ENCODE data around the gene IER3.
A peak's percentile ranks its signal among the peaks of the same experiment; 100 is the strongest.

The IER3 gene

GRCh38 chr6:30738532-30738931, 5.8 kb downstream of the IER3 start:
- no peak for DNase-seq (ENCODE audit: low read depth)
- no peak overlapping the region for H3K4me3 ChIP-seq (ENCODE audit: low read depth, low read length)
- TF ChIP-seq CTCF (conservative IDR thresholded peaks at IDR 0.05; ENCODE audit: low read depth, low read length), result no peak

GRCh38 chr6:30735668-30736314, 8.6 kb downstream of the IER3 start:
- no peak for TF ChIP-seq CTCF (conservative IDR thresholded peaks at IDR 0.05; ENCODE audit: low read depth, low read length)
- H3K4me3 ChIP-seq (ENCODE audit: low read depth, low read length), result no peak overlapping the region
- DNase-seq (ENCODE audit: low read depth), result no peak

- no peak for DNase-seq (ENCODE audit: low read depth)
- no peak overlapping the region for H3K4me3 ChIP-seq (ENCODE audit: low read depth, low read length)
Observed at GRCh38 chr6:30732237-30732943, 12.0 kb downstream of the IER3 start.

GRCh38 chr6:30730601-30731435, 13.5 kb downstream of the IER3 start:
- H3K4me3 ChIP-seq (ENCODE audit: low read depth, low read length), result no peak overlapping the region
- DNase-seq (ENCODE audit: low read depth), result peak; percentile 45
- peak; percentile 50 for TF ChIP-seq CTCF (conservative IDR thresholded peaks at IDR 0.05; ENCODE audit: low read depth, low read length)

More at GRCh38 chr6:30732237-30732943, 12.0 kb downstream of the IER3 start:
- TF ChIP-seq CTCF (conservative IDR thresholded peaks at IDR 0.05; ENCODE audit: low read depth, low read length), result no peak

- peak; percentile 80 for DNase-seq (ENCODE audit: low read depth)
Observed at GRCh38 chr6:30727920-30728553, 16.3 kb downstream of the IER3 start.

More at GRCh38 chr6:30727920-30728553, 16.3 kb downstream of the IER3 start:
- TF ChIP-seq CTCF (conservative IDR thresholded peaks at IDR 0.05; ENCODE audit: low read depth, low read length), result peak; percentile 62
- H3K4me3 ChIP-seq (ENCODE audit: low read depth, low read length), result no peak overlapping the region
